HEK293T (cell line): ENCODE measurements around the gene NECTIN4.

Experiments
- ELF4 ChIP-seq: fragments of 450-650 bp; IDR thresholded peaks from 2 replicates; pipeline ENCODE4 v1.6.1; 2017; ENCODE audit warnings: antibody characterized with exemption
- FOXA1 ChIP-seq: fragments of 450-650 bp; IDR thresholded peaks from 2 replicates; pipeline ENCODE4 v1.6.1; 2016; ENCODE audit warnings: mild to moderate bottlenecking
- FOXK2 ChIP-seq: fragments of 450-650 bp; IDR thresholded peaks from 2 replicates; pipeline ENCODE4 v1.6.1; 2016; ENCODE audit warnings: mild to moderate bottlenecking
- FOXM1 ChIP-seq: fragments of 450-650 bp; IDR thresholded peaks from 2 replicates; pipeline ENCODE4 v1.6.1; 2017; ENCODE audit warnings: mild to moderate bottlenecking, borderline replicate concordance
- HDGF ChIP-seq: fragments of 450-650 bp; IDR thresholded peaks from 2 replicates; pipeline ENCODE4 v1.6.1; 2017; ENCODE audit warnings: antibody characterized with exemption, borderline replicate concordance
- TARDBP ChIP-seq: fragments of 450-650 bp; IDR thresholded peaks from 2 replicates; pipeline ENCODE4 v1.6.1; 2016
- ZNF384 ChIP-seq: fragments of 450-650 bp; IDR thresholded peaks from 2 replicates; pipeline ENCODE4 v1.6.1; 2016

DNA sequence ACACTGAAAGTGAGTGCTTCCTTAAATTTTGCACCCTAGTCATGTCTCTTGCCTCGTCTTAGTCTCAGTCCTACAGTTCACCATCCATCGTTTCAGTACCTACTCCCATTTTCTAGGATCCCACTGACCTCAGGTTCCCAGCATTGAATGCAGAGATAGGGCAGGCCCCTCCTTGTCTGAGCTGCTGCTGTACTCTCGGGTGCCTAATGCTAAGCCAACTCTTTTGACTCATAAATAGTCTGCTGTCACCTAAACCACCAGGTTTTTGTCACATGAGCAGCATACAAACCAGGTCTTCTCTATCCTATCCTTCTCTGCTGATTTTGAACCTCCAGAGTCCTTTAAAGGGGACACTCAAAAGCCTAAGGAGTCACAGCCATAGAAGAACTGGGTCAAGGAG is 22.7 kb downstream of the NECTIN4 start:
- no peak for TF ChIP-seq ELF4
- no peak for TF ChIP-seq FOXM1
- TF ChIP-seq HDGF, result no peak
- no peak for TF ChIP-seq FOXK2
- no peak for TF ChIP-seq FOXA1
- no peak for TF ChIP-seq ZNF384
- TF ChIP-seq TARDBP, result no peak
